UCSD-AML1 (cell line): Measurements from ENCODE around the gene AVPR2.

Experiments used
- DNase-seq: peaks from one replicate; lab custom pipeline; 2025; ENCODE audit not compliant: unreplicated experiment; lab: John Stamatoyannopoulos, UW

AVPR2 gene

GRCh38 chrX:153884590-153884989, 19.9 kb upstream of the AVPR2 start:
- no peak for DNase-seq

- no peak for DNase-seq
Observed at GRCh38 chrX:153885208-153885787, 19.2 kb upstream of the AVPR2 start.

DNA sequence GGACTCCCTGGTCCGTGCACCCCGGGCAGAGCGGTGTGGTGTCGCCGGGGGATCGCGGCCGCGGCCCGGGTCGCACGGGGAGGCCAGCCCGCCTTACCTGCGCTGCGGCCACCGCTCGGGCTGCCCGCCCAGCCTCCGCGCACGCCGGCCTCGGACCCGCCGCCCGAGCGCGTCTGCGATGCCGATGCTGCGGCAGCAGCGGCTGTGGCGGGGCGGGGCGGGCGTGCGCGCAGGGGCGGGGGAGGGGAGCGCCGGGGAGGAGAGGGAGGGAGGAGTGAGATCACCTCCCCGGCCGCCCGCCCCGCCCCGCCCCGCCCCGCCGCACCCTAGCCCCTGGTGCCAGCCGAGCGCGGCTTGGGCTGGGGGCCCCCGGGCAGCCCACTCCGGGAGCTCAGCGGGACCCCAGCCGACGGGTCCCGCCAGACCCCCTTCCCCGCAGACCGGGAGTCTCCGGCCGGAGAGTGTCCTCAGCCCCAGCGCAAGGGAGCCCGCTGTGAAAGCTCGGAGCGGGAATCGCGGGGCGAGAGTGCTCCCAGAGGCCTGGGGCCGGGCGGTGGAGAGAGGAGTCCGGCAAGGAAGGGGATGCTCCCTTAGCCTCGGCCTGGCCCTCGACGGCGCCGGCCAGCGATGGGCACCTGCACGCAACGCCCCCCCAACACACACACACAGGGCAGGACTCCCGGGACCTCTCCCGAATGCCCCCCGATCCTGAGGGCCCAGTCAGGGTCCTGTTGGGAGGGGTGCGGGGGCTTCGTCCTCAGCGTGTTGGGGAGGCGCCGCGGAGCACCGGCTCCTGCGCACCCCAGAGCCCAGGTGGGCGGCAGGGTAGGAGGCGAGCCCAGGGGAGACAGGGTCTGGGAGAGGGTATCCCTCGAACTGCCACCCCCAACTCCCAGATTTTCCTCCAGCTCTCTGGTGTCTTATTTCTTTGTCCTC, 18.2 kb upstream of the AVPR2 start, which contains the start of gene L1CAM:
Gene L1CAM, minus strand, starts transcription at position 206 of the 936 bp plus-strand sequence. CDS start 10,337 bp downstream, outside the sequence.
- DNase-seq = no peak

GRCh38 chrX:153886915-153887314, 17.6 kb upstream of the AVPR2 start:
- DNase-seq = no peak

DNA sequence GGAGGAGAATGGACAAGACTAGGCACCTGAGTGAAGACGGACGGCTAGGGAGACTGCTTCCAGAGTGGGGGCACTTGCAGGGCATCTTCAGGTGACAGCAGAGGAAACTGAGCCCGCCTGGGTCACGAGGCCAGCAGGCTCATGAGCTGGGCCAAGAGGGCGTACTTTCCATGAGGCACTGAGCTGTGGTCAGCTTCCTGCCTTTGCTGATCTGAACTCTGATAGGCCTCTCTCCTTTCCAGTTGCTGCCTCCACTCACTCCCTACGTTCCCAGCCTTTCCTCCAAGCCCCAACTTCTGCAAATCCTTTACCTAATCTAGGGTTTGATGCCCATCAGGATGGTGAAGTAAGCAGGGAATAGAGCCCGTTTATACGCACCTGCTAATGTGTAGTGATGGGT, 17.1 kb upstream of the AVPR2 start:
- DNase-seq = no peak

DNA sequence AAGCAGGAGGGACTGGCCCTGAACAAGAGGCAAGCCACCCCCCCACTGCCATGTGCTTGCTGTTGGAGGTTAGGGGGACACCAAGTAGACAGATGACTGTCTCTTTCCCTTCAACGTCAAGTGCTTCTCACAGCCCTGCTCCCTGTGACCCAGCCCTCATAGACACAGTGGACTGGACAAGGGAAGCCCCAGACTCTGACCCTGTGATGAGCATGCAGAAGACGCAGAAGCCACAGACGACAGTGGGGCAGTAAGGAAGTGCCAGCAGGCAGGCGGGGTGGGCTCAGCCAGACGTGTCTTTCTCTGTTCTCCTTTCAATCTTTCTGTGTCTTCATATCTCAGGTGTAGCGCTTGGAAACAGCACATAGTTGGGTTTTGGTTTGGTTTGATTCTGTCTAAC, 16.1 kb upstream of the AVPR2 start:
- DNase-seq = no peak

DNA sequence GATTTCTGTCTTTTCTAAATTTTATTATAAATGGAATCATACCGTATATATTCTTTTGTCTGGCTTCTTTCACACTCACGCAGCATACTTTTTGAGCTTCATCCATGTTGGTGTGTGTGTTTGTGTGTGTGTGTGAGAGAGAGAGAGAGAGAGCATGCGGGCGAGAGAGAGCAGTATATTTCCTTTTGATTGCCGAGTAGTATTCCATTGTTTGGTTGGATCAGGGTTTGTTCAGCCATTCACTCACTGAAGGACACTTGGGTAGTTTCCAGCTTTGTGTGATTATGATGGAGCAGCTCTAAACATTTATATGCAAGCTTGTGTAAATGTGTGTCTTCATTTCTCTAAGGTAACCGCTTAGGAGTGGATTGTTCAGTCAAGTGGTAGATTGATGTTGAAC, 15.3 kb upstream of the AVPR2 start:
- DNase-seq = no peak

GRCh38 chrX:153897899-153898298, 6.6 kb upstream of the AVPR2 start:
- no peak for DNase-seq

DNA sequence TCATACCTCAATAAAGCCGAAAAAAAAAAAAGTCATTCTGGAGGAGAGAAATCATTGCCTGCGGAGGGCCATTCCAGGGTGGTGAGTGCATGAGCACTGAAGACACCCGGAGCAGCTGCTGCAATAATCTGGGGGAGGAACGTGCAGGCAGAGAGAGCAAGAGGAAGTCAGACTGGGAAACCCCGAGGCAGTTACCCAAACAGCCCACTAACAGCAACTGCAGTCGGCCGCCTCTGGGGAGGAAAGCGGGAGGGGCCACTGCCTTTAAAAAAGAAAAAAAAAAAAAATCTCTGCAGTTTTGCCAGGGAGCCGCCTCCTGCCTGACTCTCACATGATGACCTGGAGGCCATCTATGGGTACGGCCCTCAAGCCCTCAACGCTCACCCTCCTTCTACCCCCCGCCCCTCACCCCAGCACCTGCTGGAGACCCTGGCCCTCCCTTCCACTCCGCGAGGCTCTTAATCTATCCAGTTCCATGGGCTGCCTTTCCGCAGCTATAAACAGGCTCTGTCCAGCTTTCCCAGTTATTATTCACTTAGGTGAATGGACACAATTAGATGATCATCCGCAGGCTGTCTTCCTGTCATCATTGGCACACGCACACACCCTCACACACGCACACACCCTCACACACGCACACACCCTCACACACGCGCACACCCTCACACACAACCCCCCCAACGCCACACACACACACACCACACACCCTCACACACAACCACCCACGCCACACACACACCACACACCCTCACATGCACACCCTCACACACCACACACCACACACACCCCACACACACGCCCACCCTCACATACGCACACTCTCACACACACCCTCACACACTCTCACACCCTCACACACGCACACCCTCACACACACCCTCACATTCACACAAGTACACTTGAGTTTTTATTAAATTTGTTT, 3.4 kb upstream of the AVPR2 start:
- peak; percentile 46 for DNase-seq

GRCh38 chrX:153901753-153902140, 2.7 kb upstream of the AVPR2 start:
- DNase-seq = no peak

DNA sequence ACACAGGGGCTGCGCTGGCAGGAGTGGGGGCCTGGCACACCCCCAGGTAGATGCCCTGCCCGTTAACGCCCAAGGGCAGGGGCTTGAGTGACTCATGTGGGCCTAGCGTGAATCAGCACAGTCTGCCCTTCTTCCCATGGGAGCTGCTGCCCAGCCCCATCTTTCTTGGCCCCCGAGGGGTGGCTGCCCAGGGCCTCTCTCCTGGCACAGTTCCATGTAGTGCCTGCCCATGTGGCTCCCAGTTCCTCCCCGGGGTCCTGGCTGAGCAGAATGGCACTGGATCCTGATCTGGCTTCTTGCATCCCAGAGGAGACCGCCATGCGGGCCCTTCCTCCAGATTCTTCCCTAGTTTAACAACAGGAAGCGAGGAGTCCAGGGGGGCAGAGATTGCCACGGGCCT, 2.1 kb upstream of the AVPR2 start:
- no peak for DNase-seq

GRCh38 chrX:153903238-153903980, 1.1 kb upstream of the AVPR2 start:
- DNase-seq = no peak

GRCh38 chrX:153905481-153906095, 1.1 kb downstream of the AVPR2 start:
- no peak for DNase-seq

DNA sequence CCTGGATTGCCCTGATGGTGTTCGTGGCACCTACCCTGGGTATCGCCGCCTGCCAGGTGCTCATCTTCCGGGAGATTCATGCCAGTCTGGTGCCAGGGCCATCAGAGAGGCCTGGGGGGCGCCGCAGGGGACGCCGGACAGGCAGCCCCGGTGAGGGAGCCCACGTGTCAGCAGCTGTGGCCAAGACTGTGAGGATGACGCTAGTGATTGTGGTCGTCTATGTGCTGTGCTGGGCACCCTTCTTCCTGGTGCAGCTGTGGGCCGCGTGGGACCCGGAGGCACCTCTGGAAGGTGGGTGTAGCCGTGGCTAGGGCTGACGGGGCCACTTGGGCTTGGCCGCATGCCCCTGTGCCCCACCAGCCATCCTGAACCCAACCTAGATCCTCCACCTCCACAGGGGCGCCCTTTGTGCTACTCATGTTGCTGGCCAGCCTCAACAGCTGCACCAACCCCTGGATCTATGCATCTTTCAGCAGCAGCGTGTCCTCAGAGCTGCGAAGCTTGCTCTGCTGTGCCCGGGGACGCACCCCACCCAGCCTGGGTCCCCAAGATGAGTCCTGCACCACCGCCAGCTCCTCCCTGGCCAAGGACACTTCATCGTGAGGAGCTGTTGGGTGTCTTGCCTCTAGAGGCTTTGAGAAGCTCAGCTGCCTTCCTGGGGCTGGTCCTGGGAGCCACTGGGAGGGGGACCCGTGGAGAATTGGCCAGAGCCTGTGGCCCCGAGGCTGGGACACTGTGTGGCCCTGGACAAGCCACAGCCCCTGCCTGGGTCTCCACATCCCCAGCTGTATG, 1.8 kb downstream of the AVPR2 start:
- DNase-seq = no peak

DNA sequence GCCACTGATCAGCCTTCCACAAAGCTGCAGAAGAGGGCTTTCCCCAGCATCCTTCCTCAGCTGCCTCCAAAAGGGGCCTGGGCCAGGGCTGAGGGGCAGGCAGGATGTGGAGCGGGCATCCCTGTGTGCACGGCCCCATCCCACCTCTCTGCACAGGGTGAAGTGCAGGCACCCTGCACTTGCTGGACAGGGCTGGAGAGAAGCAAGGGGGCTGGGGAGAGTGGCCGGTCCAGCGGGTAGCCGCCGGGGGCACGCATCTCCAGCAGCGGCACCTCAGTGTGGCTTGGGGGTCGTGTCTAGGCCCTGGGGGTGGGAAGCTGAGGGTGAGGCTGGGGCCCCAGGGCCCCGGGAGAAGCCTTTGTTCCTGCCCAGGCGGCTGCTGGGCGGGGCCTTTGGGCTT, 3.0 kb downstream of the AVPR2 start:
- DNase-seq = no peak

DNA sequence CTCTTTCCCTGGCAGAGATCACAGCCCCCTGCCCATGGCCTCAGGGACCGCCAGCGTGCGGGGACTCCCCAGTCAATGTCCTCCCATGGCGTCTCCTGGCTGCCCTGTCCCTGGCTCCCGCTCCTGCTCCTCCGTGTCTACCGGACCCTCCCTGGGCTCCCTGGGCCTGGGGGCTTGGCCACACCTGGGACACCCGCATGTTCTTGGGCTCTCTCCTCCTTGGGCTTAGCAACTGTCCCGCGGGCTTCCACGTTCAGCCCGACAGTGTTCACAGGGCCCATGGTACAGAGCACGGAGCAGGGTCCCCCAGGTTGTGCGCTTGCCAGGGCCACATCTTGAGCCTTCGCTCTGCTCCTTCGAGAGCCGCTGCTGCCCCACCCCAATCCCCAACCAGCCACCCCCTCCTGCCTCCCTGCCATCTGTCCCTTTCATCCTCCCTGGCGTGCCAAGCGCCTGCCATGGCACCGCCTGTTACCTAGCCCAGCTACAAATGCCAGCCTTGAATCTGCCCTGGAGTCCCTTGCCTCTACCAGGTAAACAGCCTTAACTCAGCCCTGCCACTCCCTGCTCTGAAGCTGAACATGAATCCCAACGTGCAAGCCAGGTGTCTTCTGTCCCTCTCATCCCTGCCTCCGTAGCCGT, 3.9 kb downstream of the AVPR2 start:
- DNase-seq = no peak

GRCh38 chrX:153909024-153909979, 4.8 kb downstream of the AVPR2 start:
- no peak for DNase-seq

GRCh38 chrX:153909980-153910360, 5.5 kb downstream of the AVPR2 start:
- DNase-seq = no peak
